H9 (cell line): ENCODE results near the gene IL9. TPM values are rescaled to one million over a fixed set of nuclear protein-coding genes. Genes with fewer than 3 reads are reported as not detected.

ENCODE experiments used
- DNase-seq: peaks from one replicate; pipeline ENCODE4 v3.0.0-alpha.2; 2017
- H2AFZ ChIP-seq: one replicate; pipeline ENCODE4 v1.6.1; 2013; ENCODE audit warnings: mild to moderate bottlenecking, low read length, control low read depth, moderate library complexity
- H2AK5ac ChIP-seq: 2 replicates; pipeline ENCODE4 v1.6.1; 2013; ENCODE audit warnings: low read length, control low read depth, mixed read lengths; ENCODE audit not compliant: insufficient read length
- H2BK120ac ChIP-seq: one replicate; pipeline ENCODE4 v1.6.1; 2013; ENCODE audit warnings: low read depth, mild to moderate bottlenecking, low read length, control low read depth, inconsistent platforms; ENCODE audit not compliant: poor library complexity, severe bottlenecking
- H2BK12ac ChIP-seq: 2 replicates; pipeline ENCODE4 v1.6.1; 2013; ENCODE audit warnings: low read length, control low read depth, mixed read lengths, low read depth; ENCODE audit not compliant: insufficient read length
- H2BK15ac ChIP-seq: 2 replicates; pipeline ENCODE4 v1.6.1; 2013; ENCODE audit warnings: low read depth, low read length, control low read depth
- H2BK20ac ChIP-seq: one replicate; pipeline ENCODE4 v1.6.1; 2013; ENCODE audit warnings: low read depth, mild to moderate bottlenecking, low read length, control low read depth, inconsistent platforms; ENCODE audit not compliant: poor library complexity, severe bottlenecking
- H2BK5ac ChIP-seq: 2 replicates; pipeline ENCODE4 v1.6.1; 2013; ENCODE audit warnings: low read length, control low read depth, mixed read lengths; ENCODE audit not compliant: insufficient read length
- H3K14ac ChIP-seq: 2 replicates; pipeline ENCODE4 v1.6.1; 2013; ENCODE audit warnings: low read length, control low read depth; ENCODE audit not compliant: insufficient read depth
- H3K18ac ChIP-seq: 2 replicates; pipeline ENCODE4 v1.6.1; 2013; ENCODE audit warnings: low read depth, mild to moderate bottlenecking, mixed read lengths, low read length, control low read depth; ENCODE audit not compliant: insufficient read length
- H3K23ac ChIP-seq: 2 replicates; pipeline ENCODE4 v1.6.1; 2013; ENCODE audit warnings: low read length, control low read depth, mixed read lengths, low read depth; ENCODE audit not compliant: insufficient read length
- H3K23me2 ChIP-seq: 2 replicates; pipeline ENCODE4 v1.6.1; 2013; ENCODE audit warnings: low read depth, mild to moderate bottlenecking, mixed read lengths, low read length, control low read depth; ENCODE audit not compliant: insufficient read length, poor library complexity, severe bottlenecking
- H3K27ac ChIP-seq: 2 replicates; pipeline ENCODE4 v1.5.1; 2013; ENCODE audit warnings: low read length, control low read depth, mixed read lengths, low read depth; ENCODE audit not compliant: insufficient read length
- H3K27me3 ChIP-seq: 2 replicates; pipeline ENCODE4 v1.6.1; 2013; ENCODE audit warnings: low read length, control low read depth, inconsistent platforms; ENCODE audit not compliant: insufficient read depth
- H3K4ac ChIP-seq: 2 replicates; pipeline ENCODE4 v1.6.1; 2013; ENCODE audit warnings: low read depth, mild to moderate bottlenecking, control low read depth, inconsistent platforms, low read length, moderate library complexity
- H3K4me1 ChIP-seq: 2 replicates; pipeline ENCODE4 v1.6.1; 2013; ENCODE audit warnings: low read length, control low read depth, inconsistent platforms; ENCODE audit not compliant: insufficient read depth
- H3K4me2 ChIP-seq: 2 replicates; pipeline ENCODE4 v1.6.1; 2013; ENCODE audit warnings: low read length, control low read depth, mixed read lengths; ENCODE audit not compliant: insufficient read length, insufficient read depth
- H3K56ac ChIP-seq: 2 replicates; pipeline ENCODE4 v1.6.1; 2013; ENCODE audit warnings: low read depth, mild to moderate bottlenecking, mixed read lengths, low read length, control low read depth; ENCODE audit not compliant: insufficient read length
- H3K79me1 ChIP-seq: 2 replicates; pipeline ENCODE4 v1.6.1; 2013; ENCODE audit warnings: low read depth, mild to moderate bottlenecking, moderate library complexity, low read length, control low read depth, inconsistent platforms; ENCODE audit not compliant: insufficient read depth, poor library complexity, severe bottlenecking
- H3K79me2 ChIP-seq: 2 replicates; pipeline ENCODE4 v1.6.1; 2013; ENCODE audit warnings: low read length, control low read depth, inconsistent platforms; ENCODE audit not compliant: insufficient read depth
- H3K9ac ChIP-seq: 2 replicates; pipeline ENCODE4 v1.6.1; 2013; ENCODE audit warnings: low read length, control low read depth, mixed read lengths; ENCODE audit not compliant: insufficient read length; ENCODE audit errors: extremely low read depth
- H3K9me3 ChIP-seq: one replicate; pipeline ENCODE4 v1.6.1; 2013; ENCODE audit warnings: low read depth, low read length, inconsistent platforms; ENCODE audit not compliant: control insufficient read depth
- H3T11ph ChIP-seq: one replicate; pipeline ENCODE4 v1.6.1; 2013; ENCODE audit warnings: mild to moderate bottlenecking, low read length, control low read depth, inconsistent platforms
- H4K20me1 ChIP-seq: one replicate; pipeline ENCODE4 v1.6.1; 2013; ENCODE audit not compliant: control insufficient read depth, insufficient read length, insufficient read depth
- H4K5ac ChIP-seq: 2 replicates; pipeline ENCODE4 v1.6.1; 2013; ENCODE audit warnings: low read depth, mild to moderate bottlenecking, mixed read lengths, low read length, control low read depth; ENCODE audit not compliant: insufficient read length
- H4K8ac ChIP-seq: replicated peaks from 2 replicates; pipeline ENCODE4 v1.6.1; 2013; ENCODE audit warnings: low read length, control low read depth, mixed read lengths, low read depth; ENCODE audit not compliant: insufficient read length
- H4K91ac ChIP-seq: 2 replicates; pipeline ENCODE4 v1.6.1; 2013; ENCODE audit warnings: low read depth, mild to moderate bottlenecking, moderate library complexity, mixed read lengths, low read length, control low read depth; ENCODE audit not compliant: insufficient read length
- H3K27ac Mint-ChIP-seq, 3 experiments: 2 replicates in 2 of 3; 3 replicates in 1 of 3; pipeline ENCODE4 v1.8.0; 2020 to 2021; ENCODE audit warnings: mixed read lengths in 3 of 3, mild to moderate bottlenecking in 1 of 3, moderate library complexity in 1 of 3
- H3K27me3 Mint-ChIP-seq: 2 replicates; pipeline ENCODE4 v1.8.0; 2021; ENCODE audit warnings: low read depth, mild to moderate bottlenecking, moderate library complexity, mixed read lengths
- H3K36me3 Mint-ChIP-seq, 3 experiments: 2 replicates in 2 of 3; 3 replicates in 1 of 3; pipeline ENCODE4 v1.8.0; 2020 to 2021; ENCODE audit warnings: low read depth in 3 of 3, mixed read lengths in 3 of 3; ENCODE audit not compliant: insufficient read depth in 1 of 3
- H3K4me1 Mint-ChIP-seq, 2 experiments: 2 replicates each; pipeline ENCODE4 v1.8.0; 2020; ENCODE audit warnings: mixed read lengths in 2 of 2
- H3K4me3 Mint-ChIP-seq, 2 experiments: 2 replicates in 1 of 2; 3 replicates in 1 of 2; pipeline ENCODE4 v1.8.0; 2020 to 2021; ENCODE audit warnings: mild to moderate bottlenecking in 2 of 2, mixed read lengths in 2 of 2, moderate library complexity in 1 of 2
- H3K9me3 Mint-ChIP-seq, 2 experiments: 2 replicates in 1 of 2; 3 replicates in 1 of 2; pipeline ENCODE4 v1.8.0; 2020; ENCODE audit warnings: mild to moderate bottlenecking in 2 of 2, mixed read lengths in 2 of 2, moderate library complexity in 1 of 2
- WGBS: extraction: QIAGEN DNeasy Blood & Tissue Kit; methylation state at CpG from one replicate; pipeline ENCODE4 v1.1.7; 2013; ENCODE audit warnings: missing lambda C conversion rate, low lambda C conversion rate, mixed read lengths; ENCODE audit not compliant: insufficient read length; ENCODE audit errors: extremely low coverage; 5-methylcytosine and 5-hydroxymethylcytosine counted together
- total RNA-seq: library from RNA; stranded (reverse); gene quantifications from 2 replicates; pipeline ENCODE4 v1.2.1, GENCODE V29; 2021
- TF ChIP-seq, protein P1 (sequence below): fragments of 200-600 bp; sonication (generic); conservative IDR thresholded peaks from 3 replicates; pipeline ENCODE4 v1.8.0; 2021; ENCODE audit warnings: antibody characterized with exemption, mild to moderate bottlenecking

Gene IL9
- total RNA-seq, 1 experiment from 2014 or later, result not detected

DNA sequence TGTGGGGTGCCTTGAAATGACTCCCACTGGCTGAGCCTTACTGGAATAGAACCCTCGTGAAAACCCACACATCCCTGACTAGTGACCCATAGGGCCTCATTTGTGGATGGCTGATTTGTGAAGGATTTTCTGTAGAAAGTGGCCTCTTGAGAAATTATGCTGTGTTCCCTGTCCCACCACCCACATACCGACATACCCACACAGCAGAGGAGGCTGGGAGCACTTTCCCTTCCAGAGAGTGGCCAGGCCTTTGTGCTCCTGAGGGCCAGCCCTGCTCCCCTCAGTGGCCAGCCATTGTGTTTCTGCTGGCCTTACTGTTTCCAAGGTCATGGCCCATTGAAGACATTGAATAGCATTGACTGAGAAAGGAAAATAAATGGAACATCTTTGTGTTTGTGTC is 29.6 kb downstream of the IL9 start:
- Histone ChIP-seq H2BK20ac (no peak overlapping the region), H2BK15ac (no peak overlapping the region), H3K79me1 (no peaks in the 10 kb centered on the region), H4K8ac (no peak overlapping the region), H4K5ac (no peak overlapping the region), H2BK120ac (no peak overlapping the region), H3K27ac (no peak overlapping the region), H4K91ac (no peak overlapping the region), H3K14ac (no peak overlapping the region), H3K4me2 (no peak overlapping the region), H3K4ac (no peak overlapping the region), H3K56ac (no peak overlapping the region), H3T11ph (no peak overlapping the region), H2AFZ (no peak overlapping the region), H2BK5ac (no peak overlapping the region), H3K27me3 (no peaks in the 10 kb centered on the region), H3K9me3 (no peaks in the 10 kb centered on the region), H3K23ac (no peak overlapping the region), H3K18ac (no peak overlapping the region), H4K20me1 (no peaks in the 10 kb centered on the region), H3K9ac (no peak overlapping the region), H2BK12ac (no peak overlapping the region), H3K79me2 (no peaks in the 10 kb centered on the region), H2AK5ac (no peak overlapping the region), H3K4me1 (no peaks in the 10 kb centered on the region), H3K23me2 (no peaks in the 10 kb centered on the region)
- TF ChIP-seq, protein P1, sequence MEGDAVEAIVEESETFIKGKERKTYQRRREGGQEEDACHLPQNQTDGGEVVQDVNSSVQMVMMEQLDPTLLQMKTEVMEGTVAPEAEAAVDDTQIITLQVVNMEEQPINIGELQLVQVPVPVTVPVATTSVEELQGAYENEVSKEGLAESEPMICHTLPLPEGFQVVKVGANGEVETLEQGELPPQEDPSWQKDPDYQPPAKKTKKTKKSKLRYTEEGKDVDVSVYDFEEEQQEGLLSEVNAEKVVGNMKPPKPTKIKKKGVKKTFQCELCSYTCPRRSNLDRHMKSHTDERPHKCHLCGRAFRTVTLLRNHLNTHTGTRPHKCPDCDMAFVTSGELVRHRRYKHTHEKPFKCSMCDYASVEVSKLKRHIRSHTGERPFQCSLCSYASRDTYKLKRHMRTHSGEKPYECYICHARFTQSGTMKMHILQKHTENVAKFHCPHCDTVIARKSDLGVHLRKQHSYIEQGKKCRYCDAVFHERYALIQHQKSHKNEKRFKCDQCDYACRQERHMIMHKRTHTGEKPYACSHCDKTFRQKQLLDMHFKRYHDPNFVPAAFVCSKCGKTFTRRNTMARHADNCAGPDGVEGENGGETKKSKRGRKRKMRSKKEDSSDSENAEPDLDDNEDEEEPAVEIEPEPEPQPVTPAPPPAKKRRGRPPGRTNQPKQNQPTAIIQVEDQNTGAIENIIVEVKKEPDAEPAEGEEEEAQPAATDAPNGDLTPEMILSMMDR, result no peak
- Mint-ChIP-seq H3K9me3 (no peaks in the 10 kb centered on the region), H3K36me3 (no peaks in the 10 kb centered on the region), H3K27ac (no peak overlapping the region; a peak in 1 of 7 replicates), H3K27me3 (peaks cover 11% of the 10 kb centered on the region), H3K4me1 (no peaks in the 10 kb centered on the region), H3K4me3 (no peak overlapping the region)
- WGBS, result no CpG with 5 or more reads among the region's 2 CpGs
- no peak for DNase-seq
